HG03442 (cell line): ENCODE results near the gene NEU4.
"Not testable (repeated sequence)": the region's sequence is repeated elsewhere in the genome, so short reads cannot be mapped to it uniquely, and the experiment has no call there.

Experiments
- ATAC-seq: cut with Tn5 transposase; IDR thresholded peaks from one replicate; pipeline ENCODE4 v1.9.1; 2021; ENCODE audit warnings: mild to moderate bottlenecking, moderate library complexity; ENCODE audit not compliant: unreplicated experiment

Gene NEU4, protein sequence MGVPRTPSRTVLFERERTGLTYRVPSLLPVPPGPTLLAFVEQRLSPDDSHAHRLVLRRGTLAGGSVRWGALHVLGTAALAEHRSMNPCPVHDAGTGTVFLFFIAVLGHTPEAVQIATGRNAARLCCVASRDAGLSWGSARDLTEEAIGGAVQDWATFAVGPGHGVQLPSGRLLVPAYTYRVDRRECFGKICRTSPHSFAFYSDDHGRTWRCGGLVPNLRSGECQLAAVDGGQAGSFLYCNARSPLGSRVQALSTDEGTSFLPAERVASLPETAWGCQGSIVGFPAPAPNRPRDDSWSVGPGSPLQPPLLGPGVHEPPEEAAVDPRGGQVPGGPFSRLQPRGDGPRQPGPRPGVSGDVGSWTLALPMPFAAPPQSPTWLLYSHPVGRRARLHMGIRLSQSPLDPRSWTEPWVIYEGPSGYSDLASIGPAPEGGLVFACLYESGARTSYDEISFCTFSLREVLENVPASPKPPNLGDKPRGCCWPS

DNA sequence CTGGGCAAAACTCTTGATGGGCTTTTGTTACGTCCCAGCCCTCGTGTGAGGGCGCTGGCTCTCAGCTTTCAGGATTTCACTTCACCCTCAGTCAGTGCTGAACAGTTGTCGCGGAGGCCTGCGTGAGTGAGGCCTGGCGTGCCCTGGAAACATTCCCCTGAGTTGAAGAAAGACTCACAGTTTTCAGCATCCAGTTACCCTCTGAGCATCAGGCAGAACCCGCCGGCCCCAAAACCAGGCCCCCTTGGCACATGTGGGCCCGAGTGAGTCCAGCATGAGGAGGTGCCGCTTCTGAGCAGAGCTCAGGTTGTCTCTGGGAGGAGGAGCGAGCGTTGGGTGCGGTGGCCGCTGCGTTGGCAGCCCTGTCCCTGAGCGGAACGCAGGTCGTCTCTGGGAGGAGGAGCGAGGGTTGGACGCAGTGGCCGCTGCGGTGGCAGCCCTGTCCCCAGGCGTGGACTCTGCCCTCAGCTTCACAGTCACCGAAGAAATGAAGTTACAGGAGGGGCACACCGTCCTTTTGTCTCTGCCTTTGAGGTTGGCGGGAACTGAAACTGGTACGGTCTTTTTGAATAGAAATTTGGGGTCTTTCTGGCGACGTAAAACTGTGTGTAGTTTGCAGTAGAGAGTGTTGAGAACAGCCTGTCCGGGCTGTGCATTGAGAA lies at the start of gene NEU4:
NEU4 (plus strand) TSS at position 473 of the 662 bp plus-strand sequence. CDS start 5,292 bp downstream, outside the sequence.
- no peak for ATAC-seq

DNA sequence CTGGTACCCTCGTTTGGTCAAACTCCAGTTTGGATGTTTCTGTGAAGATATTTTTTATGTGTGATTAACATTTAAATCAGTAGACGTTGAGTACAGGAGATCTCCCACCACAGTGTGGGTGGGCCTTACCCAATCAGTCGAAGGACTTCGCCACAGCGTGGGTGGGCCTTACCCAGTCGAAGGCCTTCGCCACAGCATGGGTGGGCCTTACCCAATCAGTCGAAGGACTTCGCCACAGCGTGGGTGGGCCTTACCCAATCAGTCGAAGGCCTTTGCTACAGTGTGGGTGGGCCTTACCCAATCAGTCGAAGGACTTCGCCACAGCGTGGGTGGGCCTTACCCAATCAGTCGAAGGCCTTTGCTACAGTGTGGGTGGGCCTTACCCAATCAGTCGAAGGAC lies 49.1 kb upstream of the NEU4 start:
- not testable (repeated sequence) for ATAC-seq

DNA sequence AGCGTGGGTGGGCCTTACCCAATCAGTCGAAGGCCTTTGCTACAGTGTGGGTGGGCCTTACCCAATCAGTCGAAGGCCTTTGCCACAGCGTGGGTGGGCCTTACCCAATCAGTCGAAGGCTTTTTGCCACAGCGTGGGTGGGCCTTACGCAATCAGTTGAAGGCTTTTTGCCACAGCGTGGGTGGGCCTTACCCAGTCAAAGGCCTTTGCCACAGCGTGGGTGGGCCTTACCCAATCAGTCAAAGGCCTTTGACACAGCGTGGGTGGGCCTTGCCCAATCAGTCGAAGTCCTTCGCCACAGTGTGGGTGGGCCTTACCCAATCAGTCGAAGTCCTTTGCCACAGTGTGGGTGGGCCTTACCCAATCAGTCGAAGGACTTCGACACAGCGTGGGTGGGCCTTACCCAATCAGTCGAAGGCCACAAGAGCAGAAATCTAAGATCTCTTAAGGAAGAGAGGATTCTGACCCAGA lies 48.7 kb upstream of the NEU4 start:
- ATAC-seq, result no peak

DNA sequence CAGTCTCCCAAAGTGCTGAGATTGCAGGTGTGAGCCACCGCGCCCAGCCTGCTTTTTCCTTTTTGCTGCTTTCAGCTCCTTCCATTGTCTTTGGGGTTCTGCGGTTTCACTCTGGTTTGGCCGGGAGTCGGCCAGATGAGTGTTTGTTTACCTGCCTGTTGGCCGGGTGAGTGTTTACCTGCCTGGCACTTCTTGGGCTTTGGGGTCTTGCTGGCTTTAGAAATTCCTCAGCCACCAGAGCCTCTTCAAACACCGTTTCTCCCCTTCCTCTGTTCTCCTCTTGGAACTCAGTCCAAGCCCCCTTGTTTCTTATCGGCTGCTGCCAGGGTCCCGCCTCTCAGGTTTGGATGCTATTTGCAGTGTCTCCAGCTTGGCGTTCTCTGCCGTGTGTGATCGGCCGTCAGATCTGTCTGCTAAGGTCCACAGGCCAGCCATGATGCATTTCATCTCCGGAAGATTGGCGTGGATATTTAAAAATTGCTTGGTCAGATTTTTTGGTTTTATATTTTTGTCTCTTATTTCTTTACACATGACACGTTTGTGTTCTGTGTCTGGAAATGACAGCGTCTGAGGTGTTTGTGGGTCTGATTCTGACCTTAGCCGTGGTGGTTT lies 46.6 kb upstream of the NEU4 start:
- no peak for ATAC-seq

DNA sequence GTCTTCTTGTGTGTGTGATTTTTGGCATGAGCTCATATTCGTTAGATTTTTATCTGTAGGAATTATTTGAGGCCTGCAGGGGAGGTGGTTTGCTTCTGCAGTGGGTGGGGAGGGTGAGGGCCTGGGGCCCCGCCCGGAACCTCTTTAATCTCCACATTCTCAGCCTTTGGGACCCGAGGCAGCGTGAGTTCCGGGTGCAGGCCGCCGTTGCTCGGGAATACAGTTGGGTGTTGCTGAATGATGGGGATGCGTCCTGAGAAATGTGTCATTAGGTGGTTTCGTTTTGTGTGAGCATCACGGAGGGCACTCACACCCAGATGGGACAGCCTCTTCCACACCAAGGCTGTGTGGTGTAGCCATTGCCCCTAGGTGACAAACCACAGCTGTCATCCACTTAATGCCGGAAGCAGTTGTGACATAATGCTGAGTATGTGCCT lies 46.0 kb upstream of the NEU4 start:
- no peak for ATAC-seq

DNA sequence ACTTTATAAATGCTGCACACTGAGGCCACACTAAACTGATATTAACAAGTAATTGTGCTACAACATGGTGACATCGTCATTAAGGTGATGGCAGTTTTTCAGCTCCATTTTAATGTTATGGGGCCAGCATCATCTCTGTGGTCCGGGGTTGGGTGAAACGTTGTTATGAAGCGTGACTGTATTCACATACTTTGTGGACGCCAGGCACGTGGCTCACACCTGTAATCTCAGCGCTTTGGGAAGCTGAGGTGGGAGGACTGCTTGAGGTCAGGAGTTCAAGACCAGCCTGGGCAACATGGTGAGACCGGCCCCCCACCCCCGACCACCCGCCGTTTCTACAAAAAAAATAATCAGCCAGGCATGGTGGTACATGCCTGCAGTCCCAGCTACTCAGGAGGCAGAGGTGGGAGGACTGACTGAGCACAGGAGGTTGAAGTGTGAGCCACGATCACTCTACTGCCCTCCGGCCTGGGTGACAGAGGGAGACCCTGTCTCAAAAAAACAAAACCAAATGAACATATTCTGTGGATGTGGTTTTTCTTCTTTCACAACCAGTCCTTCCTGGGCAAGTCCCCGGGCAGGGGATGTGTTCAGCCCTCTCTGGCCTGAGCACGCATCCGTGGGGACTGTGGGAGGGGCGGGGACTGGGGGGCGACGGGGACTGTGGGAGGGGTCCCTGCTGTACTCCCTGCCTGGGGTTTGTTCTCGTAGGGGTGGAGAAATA lies 45.3 kb upstream of the NEU4 start:
- no peak for ATAC-seq

DNA sequence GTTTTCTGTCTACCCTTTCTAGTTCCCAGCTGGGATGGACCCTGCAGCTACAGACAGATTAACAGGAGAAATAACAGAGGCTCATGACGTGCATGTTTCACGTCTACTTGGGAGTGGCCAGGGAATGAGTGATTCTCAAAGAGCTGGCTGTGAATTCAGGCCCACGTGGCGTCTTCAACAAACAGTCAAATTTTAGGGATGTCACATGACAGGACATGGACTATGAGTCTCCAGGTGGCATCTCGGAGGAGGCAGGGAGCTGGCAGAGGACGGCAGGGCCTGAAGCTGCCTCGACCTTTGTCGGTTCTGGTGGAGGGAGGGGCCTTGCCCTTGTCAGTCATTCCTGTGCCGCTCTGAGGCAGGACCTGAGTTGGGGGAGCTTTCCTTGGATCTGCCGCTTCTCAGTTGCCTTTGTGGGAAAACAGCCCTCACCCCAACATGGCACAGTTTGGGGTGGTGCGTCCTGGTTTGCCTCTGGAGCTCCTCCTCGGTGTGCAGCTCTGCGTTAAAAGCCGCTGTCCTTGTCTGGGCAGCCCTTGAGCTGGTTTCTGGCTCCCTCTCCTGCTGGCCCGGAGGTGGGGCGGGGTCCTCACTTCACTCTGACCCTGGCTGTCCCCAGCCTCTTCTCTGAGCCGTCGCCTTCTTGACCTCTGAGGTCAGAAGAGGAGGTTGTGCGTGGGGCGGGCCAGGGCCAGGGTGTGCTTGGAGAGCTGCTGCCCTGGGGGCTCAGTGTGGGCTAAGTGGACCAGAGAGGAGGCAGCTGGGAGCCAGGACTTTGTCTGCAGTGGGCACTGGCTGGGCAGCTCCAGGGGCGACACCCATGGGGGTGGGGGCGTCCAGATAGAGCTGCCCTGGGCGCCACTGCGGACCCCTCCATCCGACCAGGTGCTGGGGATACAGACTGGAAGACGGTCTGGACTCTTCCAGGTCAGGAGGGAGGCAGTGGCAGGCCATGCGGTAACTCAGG lies 44.4 kb upstream of the NEU4 start:
- no peak for ATAC-seq

DNA sequence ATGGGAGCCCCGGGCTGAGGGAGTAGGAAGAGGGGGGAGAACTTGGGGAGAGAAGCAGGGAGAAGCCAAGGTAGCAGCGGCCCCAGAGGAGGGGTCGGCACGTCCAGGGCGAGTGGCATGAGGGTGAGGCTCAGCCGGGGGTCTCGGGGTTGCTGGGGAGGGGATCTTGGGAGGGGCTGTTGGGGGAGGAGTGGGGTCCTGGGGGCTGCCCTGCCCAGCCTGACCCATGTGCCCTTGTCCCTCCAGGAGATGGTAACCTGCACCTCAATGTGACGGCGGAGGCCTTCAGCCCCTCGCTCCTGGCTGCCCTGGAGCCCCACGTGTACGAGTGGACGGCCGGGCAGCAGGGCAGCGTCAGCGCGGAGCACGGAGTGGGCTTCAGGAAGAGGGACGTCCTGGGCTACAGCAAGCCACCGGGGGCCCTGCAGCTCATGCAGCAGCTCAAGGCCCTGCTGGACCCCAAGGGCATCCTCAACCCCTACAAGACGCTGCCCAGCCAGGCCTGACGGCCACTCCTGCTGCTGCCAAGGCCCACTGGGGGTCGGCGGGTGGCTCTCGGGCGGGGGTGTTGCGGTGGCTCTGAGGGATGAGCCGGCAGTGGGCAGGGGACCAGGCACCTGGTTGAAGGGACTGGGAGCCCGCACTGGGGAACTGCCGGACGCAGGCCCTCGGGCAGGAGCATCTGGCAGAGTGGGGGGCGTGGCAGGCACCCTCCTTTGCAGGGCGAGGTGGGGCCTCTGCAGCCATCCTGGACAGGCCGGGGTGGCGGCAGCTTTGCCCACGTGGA lies 41.3 kb upstream of the NEU4 start:
- ATAC-seq, result no peak

DNA sequence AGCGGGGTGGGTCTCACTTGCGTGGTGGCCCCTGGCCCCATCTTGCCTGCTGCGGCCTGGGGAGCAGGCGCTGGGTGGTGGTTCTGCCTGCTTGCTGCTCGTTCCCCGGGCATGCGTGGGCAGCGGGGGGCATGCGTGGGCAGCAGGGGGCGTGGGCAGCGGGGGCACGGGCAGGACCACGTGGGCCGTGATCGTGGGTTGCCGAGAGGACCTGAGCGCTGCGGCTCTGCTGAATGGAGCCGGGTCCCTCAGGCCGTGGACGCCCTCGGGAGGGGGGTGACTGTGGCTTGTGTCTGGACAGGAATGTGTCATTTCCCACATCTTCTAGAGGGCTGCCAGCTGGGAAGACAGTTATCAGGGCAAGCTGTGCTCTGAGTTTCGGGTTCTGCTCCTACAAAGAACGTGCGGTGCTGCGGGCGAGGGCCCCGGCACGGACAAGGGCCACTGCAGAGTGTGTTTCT lies 40.7 kb upstream of the NEU4 start:
- no peak for ATAC-seq

DNA sequence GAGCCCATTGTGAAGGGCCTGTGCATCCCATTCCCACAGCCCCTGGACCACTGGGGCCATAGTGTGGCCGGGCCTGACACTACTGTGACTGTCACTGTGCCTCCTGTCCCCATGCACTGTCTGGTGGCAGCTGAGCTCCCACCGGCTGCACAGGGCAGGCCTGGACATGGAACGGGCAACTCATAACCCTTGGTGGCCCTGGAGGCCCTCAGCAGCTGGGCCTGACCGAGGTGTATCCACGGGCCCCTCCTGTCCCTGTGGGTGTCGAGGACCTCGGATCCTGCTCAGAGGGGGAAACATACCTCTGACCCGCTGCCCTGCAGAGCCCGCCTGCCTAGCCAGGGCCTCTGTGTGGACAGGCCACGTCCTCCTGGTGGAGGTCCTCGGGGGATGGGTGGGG lies 40.1 kb upstream of the NEU4 start:
- no peak for ATAC-seq

DNA sequence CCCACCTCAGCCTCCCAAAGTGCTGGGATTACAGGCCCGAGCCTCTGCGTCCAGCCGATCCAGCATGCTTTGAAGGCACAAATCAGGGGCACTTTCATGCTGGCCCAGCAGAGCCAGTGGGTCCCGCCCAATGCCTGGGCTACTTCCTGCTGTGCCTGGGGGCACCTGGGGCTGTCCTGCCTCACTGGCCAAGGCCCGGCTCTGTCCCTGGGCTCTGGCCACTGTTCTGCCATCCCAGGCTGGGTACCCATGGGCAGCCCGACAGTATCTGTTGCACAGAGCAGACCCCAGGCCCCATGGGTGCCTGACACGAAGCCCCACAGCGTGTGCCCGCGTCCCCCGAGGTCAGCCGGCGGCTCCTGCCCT lies 39.2 kb upstream of the NEU4 start:
- no peak for ATAC-seq

DNA sequence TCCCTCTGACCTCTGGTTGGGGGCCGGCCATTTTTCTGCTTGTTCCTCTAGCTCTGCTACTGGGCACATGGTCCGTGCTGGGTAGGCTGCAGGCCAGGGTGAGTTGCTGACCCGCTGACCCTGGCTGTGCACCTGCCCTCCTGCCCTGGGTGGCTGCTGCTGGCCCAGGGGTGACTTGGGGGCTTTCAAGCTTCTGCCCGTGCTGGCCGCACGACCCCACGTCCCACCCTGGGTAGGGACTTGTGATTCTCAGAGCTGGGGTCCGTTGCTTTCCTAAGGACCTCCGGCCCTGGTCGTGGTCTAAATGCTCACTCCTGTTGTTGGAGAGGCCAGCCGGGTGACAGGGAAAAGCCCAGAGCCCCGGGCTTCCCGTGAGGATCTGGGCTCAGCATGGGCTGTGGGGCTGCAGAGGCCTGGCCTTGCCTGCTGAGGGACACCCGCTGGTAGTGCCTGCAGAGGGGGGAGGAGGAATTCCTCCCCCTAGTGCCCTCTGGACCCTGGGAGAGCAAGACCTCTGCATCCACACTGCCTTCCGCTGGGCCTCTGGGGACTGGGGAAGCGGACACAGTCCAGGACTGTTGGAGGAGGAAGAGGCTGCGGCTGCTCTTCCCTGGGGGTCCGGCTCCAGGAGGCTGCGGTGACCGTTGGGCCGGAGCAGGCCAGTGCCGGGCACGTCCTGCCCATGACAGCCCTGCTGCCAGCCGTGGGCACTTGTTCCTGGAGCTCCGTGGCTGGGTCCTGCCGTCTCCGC lies 38.6 kb upstream of the NEU4 start:
- no peak for ATAC-seq

DNA sequence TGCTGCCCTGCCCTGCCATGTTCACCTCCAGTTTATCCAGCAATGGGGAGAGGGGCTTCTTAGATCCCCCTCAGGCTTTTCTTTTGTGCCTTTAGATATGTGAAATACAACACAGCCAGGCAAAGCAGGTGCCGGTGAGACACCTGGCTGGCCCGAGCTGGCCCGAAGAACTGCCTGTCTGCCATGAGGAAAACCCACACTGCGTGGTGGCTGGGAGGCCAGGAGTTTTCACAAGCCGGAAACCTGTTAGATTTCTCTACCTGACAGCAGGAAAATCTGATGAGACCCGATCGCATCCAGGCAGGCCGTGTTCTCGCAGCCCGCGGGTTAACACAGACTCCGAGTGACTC lies 38.1 kb upstream of the NEU4 start:
- no peak for ATAC-seq

DNA sequence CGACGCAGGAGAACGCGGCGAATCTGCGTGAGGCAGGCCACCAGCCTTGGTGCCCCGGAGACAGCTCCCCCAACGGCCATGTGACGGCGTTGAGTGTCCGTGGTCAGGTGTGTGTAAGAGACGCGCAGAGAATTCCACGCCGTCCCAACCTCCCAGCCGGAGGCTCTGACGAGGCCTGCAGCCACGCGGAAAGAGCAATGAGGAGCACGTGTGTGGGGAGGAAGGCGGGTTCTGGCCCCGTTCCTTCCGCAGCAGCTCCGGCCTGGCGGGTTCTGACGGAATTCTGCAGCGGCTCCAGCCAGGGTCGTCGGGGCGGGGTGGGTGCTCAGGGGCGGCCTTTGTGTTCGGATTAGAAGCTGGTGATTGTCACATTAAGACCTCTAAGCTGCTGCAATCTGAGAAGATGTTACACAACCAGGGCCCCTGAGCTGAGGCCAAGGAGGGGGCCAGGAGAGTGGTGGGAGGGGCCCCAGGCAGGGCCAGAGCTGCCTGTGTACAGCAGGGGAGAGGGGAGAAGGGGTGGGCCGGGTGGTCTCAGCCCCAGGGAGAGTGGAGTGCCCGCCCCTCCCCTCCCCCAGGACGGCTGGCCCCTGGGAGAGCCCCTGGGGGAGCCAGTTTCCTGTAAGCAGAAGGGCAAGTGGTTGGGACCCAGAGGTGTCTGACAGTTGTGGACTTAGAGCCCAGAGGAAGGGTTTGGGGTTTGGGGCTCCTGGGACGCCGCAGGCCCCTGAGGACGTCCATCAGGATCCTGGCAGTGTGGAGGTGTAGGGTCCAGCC lies 37.5 kb upstream of the NEU4 start:
- ATAC-seq, result no peak

DNA sequence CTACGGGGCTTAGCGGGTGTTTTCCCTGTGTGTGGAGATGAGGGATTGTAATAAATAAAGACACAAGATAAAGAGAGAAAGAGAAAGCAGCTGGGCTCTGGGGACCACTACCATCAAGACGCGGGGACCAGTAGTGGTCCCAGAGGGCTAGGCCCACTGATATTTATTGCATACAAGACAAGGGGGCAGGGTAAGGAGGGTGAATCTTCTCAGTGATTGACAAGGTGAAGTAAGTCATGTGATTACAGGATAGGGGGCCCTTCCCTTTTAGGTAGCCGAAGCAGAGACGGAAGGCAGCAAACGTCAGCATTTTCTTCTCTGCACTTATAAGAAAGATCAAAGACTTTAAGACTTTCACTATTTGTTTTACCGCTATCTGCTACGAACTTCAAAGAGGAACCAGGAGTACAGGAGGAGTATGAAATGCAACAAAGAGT lies 36.9 kb upstream of the NEU4 start:
- ATAC-seq, result no peak

DNA sequence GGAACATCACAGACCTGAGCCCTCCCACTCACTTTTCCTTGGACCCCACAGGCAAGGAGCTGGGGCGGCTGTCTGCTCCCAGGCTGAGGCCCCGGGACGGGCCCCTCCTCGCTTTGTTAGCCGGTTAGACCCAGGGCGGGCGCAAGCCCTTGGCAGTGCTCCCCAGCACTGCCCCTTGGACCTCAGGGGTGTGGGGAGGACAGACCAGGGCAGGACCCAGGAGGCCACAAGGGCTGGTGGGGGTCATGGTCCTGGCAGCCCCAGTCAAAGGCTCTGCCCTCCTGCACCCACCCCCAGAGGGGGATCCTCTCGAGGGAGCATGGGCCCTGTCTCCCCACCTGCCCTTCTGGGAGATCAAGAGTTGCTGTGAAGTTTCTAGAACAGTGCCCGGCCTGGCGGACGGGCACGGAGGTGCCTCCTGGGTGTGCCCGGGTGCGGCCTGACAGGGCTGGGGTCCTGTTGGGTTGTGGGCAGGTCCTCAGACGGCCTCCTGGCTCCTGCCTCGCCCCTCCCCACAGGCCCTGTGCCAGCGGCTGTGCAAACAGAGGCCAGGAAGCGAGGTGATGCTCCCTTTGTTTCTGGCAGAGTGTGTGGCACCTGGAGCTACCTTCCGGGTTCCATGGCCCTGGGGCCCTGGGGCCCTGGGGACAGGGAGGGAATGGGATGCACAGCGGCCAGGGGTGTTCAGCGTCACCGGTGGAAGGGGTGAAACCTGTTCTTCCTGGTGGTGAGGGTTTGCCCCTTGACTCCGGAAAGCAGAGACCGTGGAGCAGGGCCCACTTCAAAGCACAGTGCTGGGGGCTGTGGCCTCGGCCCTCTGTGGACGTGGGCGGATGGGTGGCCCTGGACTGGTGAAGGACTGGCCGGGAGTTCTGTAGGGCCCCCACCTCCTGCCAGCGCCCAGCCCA lies 35.2 kb upstream of the NEU4 start:
- ATAC-seq, result no peak
